ENCODE results near the gene GTF2A1.

GTF2A1 gene

GRCh38 chr14:81127785-81128184 lies 93.0 kb downstream of the GTF2A1 start:
- DNase-seq: no peak

- DNase-seq: no peak
Measured at GRCh38 chr14:81125536-81125935, 95.2 kb downstream of the GTF2A1 start.
